HG03575 (cell line): ENCODE data around the gene NUDT14.

Experiments used
- ATAC-seq: cut with Tn5 transposase; IDR thresholded peaks from one replicate; pipeline ENCODE4 v1.9.1; 2021; ENCODE audit not compliant: unreplicated experiment, insufficient number of reproducible peaks, low FRiP score; ENCODE audit errors: extremely low read depth

NUDT14 gene

DNA sequence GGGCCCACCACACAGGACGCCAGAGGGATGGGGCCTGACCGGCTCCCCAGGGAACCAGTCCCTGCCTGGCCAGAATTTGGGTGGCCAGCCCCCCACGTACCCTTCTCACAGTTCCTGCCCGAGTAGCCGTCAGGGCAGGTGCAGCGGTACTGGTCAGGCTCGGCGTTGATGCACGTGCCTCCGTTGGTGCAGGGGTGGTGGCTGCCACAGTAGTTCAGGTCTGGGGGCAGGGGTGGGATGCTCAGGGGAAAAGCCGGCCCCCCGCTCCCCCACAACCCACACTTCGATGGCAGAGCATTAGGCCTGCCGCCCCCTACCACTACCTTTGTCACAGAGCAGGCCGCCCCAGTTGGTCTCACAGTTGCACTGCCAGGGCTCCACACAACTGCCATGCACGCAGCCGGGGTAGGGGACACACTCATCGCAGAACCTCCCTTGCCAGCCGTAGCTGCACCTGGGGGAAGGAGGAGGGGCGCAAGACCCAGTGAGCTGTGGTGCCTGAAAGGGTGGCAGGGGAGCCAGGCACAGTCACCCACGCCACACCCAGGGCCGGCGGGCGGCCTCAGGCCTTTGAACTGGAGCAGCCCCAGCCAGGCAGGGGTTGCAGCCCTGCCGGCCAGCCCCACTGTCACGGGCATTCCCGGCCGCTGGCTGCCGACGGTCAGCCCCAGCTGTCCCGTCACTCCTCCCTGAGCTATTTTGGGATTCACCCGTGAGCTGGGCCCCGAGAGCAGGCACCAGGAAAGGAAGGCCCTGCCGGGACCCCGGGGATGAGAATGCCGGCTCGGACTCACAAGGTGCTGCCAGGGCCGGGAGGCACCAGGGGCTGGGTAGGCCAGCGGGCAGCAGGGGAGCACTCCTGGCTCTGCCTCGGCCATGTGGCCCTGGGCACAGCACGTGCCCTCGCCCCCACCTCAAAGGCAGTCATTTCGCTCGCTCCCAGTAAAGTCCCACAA, 29.0 kb downstream of the NUDT14 start:
- ATAC-seq = no peak

DNA sequence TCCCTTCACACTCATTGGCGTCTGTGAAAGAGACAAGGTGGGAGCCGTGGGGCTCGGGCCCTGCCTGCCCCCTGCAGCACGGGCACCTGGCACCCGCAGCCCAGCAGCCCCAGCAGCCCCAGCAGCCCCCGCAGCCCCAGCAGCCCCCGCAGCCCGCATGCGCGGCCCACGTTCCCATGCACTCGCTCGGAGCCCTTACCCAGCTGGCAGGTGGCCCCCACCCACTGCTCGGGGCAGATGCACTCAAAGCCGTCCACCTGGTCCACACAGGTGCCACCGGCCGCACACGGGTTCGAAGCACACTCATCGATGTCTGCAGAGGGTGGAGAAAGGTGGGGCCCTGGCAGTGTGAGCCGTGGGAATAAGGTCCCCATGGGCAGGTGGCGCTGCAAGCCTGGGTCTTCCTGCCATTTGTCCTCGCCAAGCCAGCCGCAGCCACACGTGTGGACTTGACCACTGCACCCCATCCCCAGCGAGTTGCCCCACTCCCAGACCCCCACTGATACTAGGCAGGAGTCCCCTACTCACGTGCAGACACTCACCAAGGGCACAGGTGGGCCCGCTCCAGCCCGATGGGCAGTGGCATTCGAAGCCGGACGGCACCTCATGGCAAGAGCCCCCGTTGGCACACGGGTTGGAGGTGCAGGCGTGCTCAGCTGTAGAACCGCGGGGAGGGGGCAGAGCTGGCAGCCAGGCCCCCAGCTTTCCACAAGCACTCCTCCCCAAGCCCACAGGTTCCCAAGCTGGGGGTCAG, 29.9 kb downstream of the NUDT14 start:
- no peak for ATAC-seq

DNA sequence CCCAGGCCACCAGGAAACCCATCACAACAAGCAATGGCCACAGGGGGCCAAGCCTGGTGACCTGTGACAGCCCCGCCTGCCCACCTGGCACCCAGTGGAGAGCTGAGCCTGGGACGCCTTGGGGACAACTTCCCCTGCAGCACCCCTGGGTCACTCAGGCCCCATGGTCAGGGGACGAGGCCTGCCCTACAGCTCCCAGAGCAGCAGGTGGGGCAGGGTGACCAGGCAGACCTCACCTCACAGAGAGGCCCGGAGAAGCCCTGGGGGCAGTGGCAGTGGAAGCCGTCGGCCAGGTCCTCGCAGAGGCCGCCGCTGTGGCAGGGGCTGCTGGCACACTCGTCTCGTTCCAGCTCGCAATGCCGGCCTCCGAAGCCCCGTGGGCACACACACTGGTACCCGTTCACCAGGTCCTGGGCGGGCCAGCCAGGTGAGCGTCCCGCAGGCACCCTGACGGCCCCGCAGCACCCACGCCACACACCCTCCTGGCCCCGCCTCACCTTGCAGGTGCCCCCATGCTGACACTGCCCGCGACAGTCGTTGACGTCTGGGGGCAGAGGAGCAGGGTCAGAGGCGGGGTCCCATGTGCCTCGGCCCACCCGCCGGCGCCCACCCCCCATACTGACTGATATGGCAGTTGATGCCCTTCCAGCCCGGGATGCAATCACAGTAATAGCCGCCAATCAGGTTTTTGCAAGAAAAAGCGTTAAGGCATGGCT, 30.6 kb downstream of the NUDT14 start:
- no peak for ATAC-seq

DNA sequence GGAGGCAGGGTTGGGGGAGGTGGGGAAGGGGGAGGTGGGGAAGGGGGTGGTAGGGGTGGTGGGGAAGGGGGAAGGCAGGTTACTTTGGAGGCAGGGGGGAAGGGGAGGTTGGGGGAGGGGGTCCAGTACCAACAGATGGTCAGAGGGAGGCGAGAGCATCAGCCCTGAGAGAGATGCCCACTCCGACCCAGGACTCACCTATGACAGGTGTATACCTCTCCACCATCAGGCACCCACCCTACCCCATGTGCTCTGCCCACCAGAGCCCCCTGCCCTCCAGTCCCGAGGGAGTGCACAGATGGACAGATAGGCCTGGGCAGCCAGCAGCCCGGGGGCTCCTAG, 31.1 kb downstream of the NUDT14 start:
- no peak for ATAC-seq

DNA sequence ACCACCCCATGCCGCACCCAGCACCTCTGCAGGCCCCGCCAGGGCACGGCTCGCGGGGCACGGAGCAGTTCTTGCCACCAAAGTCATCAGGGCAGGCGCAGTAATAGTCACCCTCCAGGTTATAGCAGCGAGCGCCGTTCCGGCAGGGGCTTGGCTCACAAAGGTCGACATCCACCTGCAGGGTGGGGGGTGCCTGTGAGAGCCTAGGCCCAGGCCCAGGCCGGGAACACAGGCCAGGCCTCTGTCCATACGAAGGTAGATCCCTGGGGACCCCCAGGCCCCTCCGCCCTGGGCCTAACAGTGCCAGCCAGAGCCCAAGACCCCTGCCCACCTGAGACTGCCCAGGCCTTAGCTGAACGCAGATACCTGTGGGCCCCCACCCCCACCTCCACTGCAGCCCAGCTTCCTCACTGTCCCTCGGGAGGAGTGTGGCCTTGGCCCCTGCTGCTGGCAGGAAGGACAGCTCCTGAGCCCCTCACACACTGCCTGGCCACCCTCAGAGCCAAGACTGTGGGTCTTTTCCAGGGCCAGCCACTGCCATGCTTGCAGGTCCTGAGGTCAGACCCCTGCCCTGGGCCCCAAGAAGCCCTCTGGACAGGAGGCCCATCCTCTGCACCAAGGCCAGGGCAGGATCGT, 31.8 kb downstream of the NUDT14 start:
- no peak for ATAC-seq

DNA sequence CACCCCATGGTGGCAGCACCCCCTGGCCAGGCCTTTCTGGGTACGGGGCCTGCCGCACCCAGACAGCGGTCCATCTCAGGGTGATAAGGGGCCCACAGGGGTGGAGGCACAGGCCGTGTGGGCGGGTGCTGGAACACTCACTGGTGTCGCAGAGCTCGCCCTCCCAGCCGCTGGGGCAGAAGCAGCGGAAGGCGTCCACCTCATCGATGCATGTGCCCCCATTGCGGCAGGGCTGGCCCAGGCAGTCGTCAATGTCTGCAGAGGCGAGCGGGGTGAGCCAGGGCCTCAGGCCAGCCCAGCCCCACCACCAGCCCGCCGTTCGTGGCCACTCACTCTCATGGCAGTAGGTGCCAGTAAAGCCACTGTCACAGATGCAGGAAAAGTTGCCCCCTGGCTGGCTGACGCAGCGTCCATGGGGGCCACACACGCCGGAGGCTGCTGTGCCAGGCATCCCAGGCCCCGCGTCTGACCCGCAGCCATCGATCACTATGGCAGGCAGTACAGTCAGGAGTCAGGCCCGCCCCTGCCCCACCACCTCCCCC, 32.4 kb downstream of the NUDT14 start:
- no peak for ATAC-seq

DNA sequence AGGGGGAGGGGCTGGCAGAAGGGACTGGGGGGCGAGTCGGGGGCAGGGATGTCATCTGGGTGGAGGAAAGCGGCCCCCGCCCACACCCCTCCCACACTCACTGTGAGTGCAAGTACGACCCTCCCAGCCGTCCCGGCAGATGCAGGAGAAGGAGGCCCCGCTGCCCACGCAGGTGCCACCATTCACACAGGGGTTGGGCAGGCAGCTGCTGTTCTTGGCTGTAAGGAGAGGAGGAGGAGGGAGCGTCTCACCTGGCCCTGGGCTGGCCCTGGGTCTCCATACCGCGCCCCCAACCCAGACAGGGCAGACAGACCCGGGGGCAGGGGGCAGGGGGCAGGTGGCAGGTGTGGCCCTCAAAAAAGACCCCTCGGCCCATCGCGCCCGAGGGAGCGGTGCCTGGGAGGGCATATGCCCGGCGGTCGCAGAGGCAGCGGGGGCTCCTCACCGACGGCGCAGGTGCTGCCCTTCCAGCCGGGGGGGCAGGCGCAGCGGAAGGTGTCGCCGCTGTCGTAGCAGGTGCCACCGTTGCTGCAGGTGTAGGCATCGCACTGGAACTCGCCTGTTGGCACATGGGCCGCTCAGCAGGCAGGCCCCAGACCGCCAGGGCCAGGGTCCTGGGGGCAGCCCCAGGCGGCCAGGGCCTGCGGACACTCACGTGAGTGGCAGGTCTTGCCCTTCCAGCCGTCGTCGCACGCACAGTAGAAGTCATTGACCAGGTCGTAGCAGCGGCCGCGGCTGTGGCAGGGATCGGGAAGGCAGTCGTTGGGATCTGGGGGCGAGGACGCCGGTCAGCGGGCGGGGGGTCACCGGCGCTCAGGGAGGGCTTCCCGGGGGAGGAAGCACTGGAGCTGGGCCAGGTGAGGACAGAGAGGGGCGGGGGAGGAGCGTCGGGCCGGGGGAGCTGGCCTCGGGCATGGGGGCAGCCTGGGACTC, 33.2 kb downstream of the NUDT14 start:
- no peak for ATAC-seq

DNA sequence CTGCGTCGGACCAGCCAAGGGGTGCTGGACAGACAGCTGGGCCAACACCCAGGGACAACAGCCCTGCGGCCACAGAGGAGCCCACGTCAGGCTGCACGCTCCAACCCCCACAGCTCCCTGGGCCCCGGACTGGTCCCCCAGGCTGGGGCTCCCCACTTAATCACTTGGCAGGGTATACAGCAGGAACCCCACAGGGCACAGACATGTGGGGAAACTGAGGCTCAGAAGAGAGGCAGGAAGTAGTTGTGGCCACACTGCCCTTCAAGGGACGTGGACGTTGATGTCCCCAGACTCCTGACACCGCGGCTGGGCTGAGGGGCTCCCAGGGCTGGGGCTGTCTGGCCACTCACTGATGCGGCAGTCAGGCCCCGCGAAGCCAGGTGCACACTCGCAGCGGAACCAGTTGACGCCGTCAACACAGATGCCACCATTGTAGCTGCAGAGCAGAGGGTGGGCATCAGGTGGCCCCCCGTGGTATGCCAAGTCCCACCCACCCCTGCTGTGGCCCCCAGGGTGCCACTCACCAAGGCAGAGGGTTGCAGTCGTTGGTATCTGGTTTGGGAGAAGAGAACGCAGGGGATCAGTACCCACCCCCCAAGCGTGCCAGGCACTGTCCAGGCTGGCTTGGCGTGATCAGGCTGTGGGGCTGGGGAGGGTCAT, 34.0 kb downstream of the NUDT14 start:
- ATAC-seq = no peak

DNA sequence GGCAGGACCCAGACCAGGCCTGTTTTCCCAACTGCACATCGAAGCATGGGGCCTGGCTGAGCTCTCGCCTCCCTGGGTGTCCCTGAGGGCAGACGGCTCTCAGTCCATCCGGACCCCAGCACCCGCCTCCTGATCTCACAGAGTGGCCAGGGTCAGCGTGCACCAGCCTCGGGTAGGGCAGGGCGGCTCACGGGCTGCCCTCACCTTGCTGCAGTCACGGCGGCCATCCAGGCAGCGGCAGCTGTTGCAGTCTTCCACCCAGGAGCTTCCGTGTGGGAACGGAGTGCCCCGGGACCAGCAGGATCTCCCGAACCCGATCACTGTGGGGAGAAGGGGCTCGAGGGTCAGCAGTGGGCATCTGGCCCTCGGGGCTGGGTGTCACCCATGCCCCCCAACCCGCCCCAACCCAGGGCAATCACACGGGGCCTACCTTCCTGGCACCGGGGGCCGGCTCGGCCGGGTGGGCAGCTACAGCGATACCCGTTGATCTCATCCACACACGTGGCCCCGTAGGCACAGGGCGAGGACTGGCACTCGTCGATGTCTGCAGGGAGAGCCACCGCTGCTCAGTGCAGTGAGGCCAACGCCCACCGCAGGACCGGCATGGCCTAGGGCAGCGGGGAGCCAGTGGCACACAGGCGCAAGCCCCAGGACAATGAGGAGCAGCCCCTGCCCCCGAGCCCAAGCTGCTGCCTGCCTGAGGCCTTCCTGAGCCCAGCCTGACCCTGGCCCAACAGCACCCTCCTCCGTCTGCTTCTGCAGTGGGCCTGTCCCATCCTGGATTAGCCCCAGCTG, 34.7 kb downstream of the NUDT14 start:
- no peak for ATAC-seq

DNA sequence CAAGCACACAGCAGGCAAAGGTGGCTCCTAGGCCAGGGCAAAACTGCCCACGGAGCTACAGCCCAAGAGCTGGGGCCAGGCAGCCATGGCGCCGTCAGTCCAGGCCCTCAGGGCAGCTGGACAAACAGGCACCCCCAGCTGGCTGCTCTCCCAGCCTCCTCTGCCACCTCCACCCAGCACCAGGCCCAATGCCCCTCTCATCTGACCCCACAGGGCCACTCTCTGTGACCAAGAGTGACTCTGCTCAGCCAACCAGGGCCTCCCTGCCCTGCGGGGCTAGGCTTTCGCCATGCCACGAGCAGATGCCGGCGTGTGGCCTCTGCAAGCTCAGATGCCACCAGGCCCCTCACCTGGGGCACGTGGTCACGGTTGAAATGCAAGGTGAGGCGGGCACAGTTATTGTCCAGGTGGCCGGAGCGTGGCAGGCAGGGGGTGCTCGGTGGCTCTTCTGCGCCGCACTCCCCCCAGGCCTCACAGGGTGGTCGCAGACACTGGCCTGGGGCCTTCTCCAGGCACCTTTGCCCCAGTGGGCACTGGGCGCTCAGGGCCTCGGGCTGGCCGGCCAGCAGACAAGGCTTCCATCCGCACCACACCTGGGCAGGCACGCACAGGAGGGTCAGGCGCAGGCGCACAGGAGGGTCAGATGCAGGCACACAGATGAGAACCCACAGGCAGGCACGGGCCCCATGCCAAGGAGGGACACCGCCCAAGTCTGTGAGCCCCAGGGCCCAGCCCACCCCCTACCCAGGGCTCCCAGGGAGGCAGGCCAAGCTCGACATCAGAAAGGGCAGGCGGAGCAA, 35.5 kb downstream of the NUDT14 start:
- no peak for ATAC-seq

DNA sequence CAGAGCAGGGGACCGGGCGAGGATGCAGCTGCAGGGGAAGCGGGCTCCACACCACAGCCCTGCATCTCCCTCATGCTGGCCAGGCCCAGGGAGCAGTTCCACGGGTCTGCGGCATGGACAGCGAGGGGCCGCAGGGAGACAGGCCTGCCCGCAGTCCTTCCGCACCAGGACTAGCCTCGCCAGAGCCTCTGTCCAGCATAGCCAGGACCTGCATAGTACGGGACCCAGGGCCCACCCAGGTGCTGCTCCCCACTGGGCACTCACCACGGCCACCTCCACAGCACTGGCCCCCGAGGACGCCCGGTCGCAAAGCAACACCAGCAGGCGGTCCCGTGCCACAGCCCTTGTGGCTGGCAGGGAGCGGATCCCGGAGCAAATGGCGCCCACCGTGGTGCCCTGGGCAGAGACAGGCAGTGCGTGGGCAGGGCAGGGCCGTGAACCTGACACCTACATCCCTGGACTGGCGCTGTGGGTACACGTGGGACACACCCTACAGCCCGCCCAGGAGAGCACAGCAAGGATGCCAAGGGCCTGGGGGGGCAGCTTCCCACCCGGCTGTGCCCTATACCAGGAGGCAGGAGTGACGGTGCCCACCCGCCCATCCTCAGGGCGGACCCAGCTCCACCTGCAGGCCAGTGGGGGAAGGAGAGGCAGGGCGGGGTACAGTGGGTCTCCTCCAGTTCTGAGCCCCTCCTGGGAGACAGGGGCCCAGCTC, 36.3 kb downstream of the NUDT14 start:
- no peak for ATAC-seq

DNA sequence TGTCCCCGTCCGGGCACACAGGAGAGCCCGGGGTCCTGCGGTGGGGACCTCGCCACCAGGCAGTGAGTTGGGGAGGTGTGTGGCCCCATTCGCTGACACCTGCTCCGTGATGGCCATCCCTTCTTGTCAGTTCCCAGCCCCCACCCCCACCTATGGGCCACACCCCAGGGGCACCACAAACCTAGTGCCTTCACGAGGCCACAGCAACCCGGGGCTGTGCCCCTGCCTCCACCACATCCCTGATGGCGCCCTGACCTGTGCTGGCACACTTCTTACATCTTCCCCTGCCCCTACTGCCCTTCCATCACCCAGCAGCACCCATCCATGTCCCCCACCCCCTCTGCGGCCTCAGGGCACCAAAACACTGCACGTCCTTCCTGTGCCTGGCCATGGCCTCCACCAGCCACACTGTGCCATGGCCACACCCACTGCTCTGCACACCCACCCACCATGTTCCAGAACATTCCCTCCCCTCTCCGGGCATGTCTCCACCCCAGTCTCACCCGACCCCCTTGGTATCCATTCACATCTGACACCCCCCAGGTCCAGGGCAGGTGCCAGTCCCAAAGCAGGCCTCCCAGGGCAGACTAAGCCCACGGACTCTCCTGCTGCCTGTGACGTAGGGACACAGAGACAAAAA, 37.0 kb downstream of the NUDT14 start:
- ATAC-seq = no peak

DNA sequence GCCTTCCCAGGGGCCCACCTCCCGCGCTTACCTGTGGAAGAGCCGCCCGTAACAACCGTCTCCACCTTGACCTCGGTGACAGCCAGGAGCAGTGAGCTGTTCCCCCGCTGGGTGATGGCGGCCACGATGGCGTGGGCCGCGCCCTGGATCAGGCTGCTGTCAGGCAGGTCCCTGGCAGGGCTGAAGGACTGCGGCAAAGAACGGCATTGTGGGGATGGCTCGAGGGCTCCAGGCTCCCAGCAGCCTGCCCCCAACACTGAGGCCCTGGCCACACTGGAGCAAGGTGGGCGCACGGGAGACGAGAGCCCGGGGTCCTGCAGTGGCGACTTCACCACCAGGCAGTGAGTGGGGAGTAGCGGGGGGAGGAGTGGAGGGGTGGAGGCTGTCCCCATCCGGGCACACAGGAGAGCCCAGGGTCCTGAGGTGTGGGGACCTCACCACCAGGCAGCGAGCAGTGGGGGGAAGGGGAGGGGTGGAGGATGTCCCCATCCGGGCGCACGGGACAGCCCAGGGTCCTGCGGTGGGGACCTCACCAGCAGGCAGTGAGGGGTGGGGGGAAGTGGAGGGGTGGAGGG, 37.6 kb downstream of the NUDT14 start:
- ATAC-seq = no peak

DNA sequence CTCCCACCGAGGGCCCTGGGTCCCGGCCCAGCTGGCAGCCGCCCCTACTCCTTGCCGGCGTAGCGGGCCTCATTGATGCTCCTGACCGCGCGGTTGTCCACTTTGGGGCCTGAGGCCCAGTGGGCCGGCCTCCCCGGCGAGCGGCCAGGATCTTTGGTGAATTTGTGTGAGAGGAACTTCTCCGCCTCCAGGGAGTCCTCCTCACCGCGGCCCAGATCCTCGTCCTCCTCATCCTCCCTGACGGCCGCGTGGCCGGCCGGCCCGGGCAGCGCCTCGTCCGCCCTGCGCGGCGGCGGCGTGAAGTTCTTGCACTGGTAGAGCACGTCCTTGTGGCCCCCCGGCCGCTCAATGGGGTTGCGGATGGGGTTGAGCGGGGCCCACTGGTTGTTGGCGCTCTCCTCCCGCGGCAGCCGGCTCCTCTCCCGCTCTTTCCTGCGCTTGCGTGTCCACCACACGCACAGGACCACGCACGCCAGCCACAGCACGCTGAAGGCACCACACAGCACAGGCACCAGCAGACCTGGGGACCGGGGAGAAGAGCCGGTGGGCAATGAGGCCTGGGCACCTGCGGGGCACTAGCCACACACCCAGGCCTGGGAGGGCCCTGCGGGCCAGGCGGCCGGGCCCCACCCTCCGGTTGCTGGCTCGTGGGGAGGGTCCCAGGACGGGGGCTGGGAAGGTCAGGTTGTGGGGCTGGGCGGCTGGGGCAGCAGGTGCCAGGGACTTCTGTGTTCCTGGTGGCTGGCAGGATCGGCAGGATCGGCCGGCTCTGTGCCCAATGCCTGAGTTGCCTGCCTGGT, 38.3 kb downstream of the NUDT14 start:
- ATAC-seq = no peak
